Skeletal muscle tissue (tissue), 4 donors: ENCODE data around the gene STAC2. TPM values are rescaled to one million over a fixed set of nuclear protein-coding genes. Genes with fewer than 3 reads are reported as not detected.
A peak's percentile ranks its signal among the peaks of the same experiment; 100 is the strongest.

Experiments
- H3K27ac ChIP-seq: one replicate; pipeline ENCODE4 v1.7.0; 2013; ENCODE audit warnings: mild to moderate bottlenecking, low read depth, low read length, inconsistent platforms
- H3K27me3 ChIP-seq, 3 donors: one replicate each; pipeline ENCODE4 v1.7.0; 2013; ENCODE audit warnings: low read length in 3 of 3; ENCODE audit not compliant: control insufficient read depth in 3 of 3, insufficient read depth in 3 of 3
- H3K36me3 ChIP-seq, 3 donors: one replicate each; pipeline ENCODE4 v1.7.0; 2013; ENCODE audit warnings: low read length in 3 of 3; ENCODE audit not compliant: control insufficient read depth in 3 of 3, insufficient read depth in 3 of 3
- H3K4me1 ChIP-seq, 3 donors: one replicate each; pipeline ENCODE4 v1.7.0; 2013; ENCODE audit warnings: low read length in 3 of 3, mild to moderate bottlenecking in 3 of 3; ENCODE audit not compliant: control insufficient read depth in 3 of 3, insufficient read depth in 3 of 3
- H3K4me3 ChIP-seq, 3 donors: one replicate each; pipeline ENCODE4 v1.7.0; 2013; ENCODE audit warnings: low read length in 3 of 3
- H3K9ac ChIP-seq, 3 donors: one replicate each; pipeline ENCODE4 v1.7.0; 2013; ENCODE audit warnings: low read length in 3 of 3, mild to moderate bottlenecking in 3 of 3, moderate library complexity in 2 of 3, low read depth in 1 of 3
- H3K9me3 ChIP-seq, 3 donors: one replicate each; pipeline ENCODE4 v1.7.0; 2013; ENCODE audit warnings: low read length in 3 of 3; ENCODE audit not compliant: control insufficient read depth in 3 of 3
- total RNA-seq: library from RNA; depleted of rRNA; stranded (reverse); fragments of >200 nt; gene quantifications from one replicate; pipeline ENCODE4 v1.2.3, GENCODE V29; 2014
- donor health status: Osteomylitis.

The STAC2 gene
- total RNA-seq, 1 donor from 2014 or later: not detected

GRCh38 chr17:39235555-39236449, 10.1 kb upstream of the STAC2 start:
- H3K27me3 ChIP-seq: peaks cover 4 to 26% (median 18%) of the 10 kb centered on the region in 3 donors

GRCh38 chr17:39231591-39232551, 6.1 kb upstream of the STAC2 start:
- peaks cover 4 to 27% (median 25%) of the 10 kb centered on the region in 3 donors for H3K27me3 ChIP-seq
- H3K9me3 ChIP-seq: no peaks in the 10 kb centered on the region
- peaks cover 11 to 22% (median 22%) of the 10 kb centered on the region in 3 donors for H3K4me1 ChIP-seq
- H3K27ac ChIP-seq: no peak overlapping the region
- peak overlapping the region in 2 of 3 donors; percentile 10 to 49 for H3K4me3 ChIP-seq
- H3K9ac ChIP-seq: peak overlapping the region in 1 of 3 donors; percentile 62
- no peaks in the 10 kb centered on the region for H3K36me3 ChIP-seq

More at GRCh38 chr17:39235555-39236449, 10.1 kb upstream of the STAC2 start:
- no peak overlapping the region for H3K9ac ChIP-seq
- no peak overlapping the region for H3K27ac ChIP-seq
- H3K9me3 ChIP-seq: no peaks in the 10 kb centered on the region
- H3K4me3 ChIP-seq: no peak overlapping the region
- no peaks in the 10 kb centered on the region for H3K36me3 ChIP-seq
- H3K4me1 ChIP-seq: peaks cover 11 to 20% (median 18%) of the 10 kb centered on the region in 3 donors

DNA sequence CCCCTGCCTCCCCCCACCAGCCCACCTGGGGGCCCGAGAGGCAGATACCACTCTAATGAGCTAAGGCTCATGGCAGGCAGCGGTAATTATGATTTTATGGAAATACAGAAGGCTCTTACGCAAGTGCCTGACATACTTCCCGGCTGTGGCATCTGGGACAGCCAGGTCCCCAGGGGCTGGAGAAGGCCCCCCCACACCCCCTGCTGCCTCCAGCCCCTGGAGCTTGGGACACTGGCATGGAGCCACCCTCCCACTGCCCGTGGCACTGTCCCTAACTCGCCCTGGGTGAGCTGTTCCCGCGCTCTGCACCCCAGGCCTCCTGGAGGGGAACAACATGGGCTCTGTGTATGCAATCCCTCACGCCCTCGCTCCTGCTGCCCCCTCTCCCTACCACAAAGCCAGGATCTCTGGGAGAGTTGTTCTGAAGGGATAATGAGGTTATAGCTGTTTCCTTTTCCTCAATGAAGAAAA, 5.4 kb upstream of the STAC2 start:
- Histone ChIP-seq H3K27me3 (peaks cover 7 to 30% (median 26%) of the 10 kb centered on the region in 3 donors), H3K4me1 (peaks cover 16 to 25% (median 25%) of the 10 kb centered on the region in 3 donors), H3K9me3 (no peaks in the 10 kb centered on the region), H3K27ac (no peak overlapping the region), H3K36me3 (no peaks in the 10 kb centered on the region), H3K4me3 (no peak overlapping the region), H3K9ac (peak overlapping the region in 1 of 3 donors; percentile 62)

DNA sequence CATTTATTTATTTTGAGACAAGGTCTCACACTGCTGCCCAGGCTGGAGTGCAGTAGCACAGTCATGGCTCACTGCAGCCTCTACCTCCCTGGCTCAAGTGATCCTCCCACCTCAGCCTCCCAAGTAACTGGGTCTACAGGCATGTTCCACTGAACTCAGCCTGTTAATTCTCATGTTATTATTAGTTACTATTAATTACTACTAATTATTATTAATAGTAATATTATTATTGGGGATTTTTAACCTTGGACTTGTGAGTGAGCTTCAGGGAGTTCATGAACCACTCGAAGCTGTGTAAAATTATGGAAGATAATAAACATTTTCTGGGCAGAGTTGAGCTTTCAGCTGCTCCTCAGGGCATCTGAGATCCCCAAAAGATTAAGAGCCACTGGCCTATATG, 4.6 kb upstream of the STAC2 start:
- Histone ChIP-seq H3K4me1 (peaks cover 18 to 29% (median 27%) of the 10 kb centered on the region in 3 donors), H3K27ac (no peak overlapping the region), H3K36me3 (no peaks in the 10 kb centered on the region), H3K4me3 (no peak overlapping the region), H3K27me3 (peaks cover 10 to 30% (median 25%) of the 10 kb centered on the region in 3 donors), H3K9me3 (no peaks in the 10 kb centered on the region), H3K9ac (no peak overlapping the region)

DNA sequence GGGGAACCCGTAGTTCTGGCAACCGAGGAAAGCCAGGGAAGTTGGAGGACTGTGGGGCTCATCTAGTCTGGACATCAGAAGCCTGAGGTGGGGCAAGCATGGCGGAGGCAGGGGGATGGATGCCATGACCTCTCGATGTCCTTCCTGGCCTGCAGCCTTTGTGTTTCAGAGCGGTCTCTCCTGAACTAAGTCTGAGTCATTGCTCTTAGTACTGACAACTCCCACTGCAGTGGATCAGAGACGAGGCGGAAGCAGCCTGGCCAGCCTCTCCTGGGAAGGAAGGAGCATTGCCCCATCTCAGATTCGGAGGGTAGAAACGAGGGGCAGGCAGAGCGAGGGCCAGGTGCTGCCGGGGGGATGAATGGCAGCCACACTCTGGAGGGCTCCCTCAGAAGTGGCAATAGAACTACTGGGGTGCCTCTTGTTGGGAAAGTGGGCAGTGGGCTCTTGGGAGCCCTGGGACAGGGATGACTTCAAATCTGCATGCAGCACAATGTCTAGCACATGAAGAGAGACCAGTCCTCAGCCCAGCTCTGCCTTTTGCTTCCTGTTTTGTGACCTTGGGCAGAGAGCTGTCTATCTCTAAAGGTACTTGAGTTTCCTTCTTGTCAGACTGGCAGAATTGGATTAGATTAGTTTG, 3.6 kb upstream of the STAC2 start:
- Histone ChIP-seq H3K27ac (no peak overlapping the region), H3K27me3 (peaks cover 19 to 39% (median 34%) of the 10 kb centered on the region in 3 donors), H3K4me1 (peaks cover 20 to 34% (median 30%) of the 10 kb centered on the region in 3 donors), H3K9me3 (no peaks in the 10 kb centered on the region), H3K36me3 (no peaks in the 10 kb centered on the region), H3K9ac (no peak overlapping the region), H3K4me3 (no peak overlapping the region)

DNA sequence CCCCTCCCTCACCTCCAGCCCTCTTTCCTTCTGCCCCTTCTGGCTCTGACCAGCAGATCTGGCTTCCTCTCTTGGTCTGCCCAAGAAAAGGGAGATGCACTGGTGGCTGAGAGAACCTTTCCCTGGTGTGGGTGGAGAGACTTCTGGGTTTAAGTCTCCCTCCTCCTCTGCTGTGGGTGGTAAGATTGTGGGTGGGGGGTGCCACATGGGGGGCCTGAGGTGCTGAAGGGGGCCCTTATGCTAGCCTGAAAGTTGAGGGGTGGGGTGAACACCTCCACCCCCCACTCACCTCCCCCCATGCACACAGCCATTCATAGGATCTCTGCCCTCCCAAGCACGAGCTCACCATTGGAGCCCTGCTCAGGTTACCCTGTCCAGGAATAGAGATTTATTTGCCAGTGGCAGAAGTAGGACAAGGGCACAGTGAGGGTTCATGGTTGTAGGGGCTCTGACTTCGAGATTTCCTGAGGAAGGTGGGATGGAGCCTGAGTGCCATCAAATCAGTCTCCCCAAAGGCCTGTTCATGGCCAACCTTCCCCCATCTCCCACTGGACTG, 1.7 kb upstream of the STAC2 start:
- H3K36me3 ChIP-seq: no peaks in the 10 kb centered on the region
- peaks cover 33 to 44% (median 36%) of the 10 kb centered on the region in 3 donors for H3K27me3 ChIP-seq
- no peak overlapping the region for H3K27ac ChIP-seq
- H3K4me3 ChIP-seq: no peak overlapping the region
- no peaks in the 10 kb centered on the region for H3K9me3 ChIP-seq
- no peak overlapping the region for H3K9ac ChIP-seq
- peaks cover 20 to 34% (median 30%) of the 10 kb centered on the region in 3 donors for H3K4me1 ChIP-seq

GRCh38 chr17:39225959-39226683, 376 bp upstream of the STAC2 start:
- Histone ChIP-seq H3K9me3 (no peaks in the 10 kb centered on the region), H3K4me3 (peak overlapping the region in 1 of 3 donors; percentile 29), H3K9ac (no peak overlapping the region), H3K4me1 (peaks cover 16 to 29% (median 18%) of the 10 kb centered on the region in 3 donors), H3K36me3 (no peaks in the 10 kb centered on the region), H3K27me3 (peaks cover 29 to 34% (median 31%) of the 10 kb centered on the region in 3 donors), H3K27ac (no peak overlapping the region)

DNA sequence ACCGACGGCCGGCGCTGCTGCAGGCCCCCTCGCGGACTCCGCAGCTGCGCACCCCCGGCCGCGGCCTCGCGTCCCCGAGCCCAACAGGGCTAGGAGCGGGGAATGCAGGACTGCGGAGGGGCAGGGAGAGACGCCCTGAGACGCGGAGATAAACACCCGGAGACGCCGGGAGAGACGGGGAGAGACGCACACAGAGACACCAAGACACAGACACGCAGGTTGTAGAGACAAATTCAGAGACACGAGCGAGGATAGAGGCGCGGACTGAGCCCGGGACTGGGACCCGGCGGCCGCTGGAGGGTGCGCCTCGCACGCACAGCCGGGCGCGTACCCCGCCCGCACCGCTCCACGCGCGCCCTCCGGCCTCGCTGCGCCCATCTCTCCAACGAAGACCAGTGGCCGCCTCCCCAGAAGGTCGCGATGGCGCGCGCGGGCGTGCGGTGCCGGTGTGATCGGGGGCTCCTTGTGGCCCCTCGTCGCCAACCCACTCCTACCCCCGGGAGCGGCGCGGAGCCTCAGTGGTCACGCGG, 902 bp downstream of the STAC2 start:
- Histone ChIP-seq H3K9ac (no peak overlapping the region), H3K27me3 (peaks cover 29 to 33% (median 31%) of the 10 kb centered on the region in 3 donors), H3K4me1 (peaks cover 20 to 33% (median 22%) of the 10 kb centered on the region in 3 donors), H3K27ac (no peak overlapping the region), H3K4me3 (peak overlapping the region in 2 of 3 donors; percentile 22 to 36), H3K36me3 (no peaks in the 10 kb centered on the region), H3K9me3 (no peaks in the 10 kb centered on the region)
